ENCODE measurements around the gene OR9A2. TPM values are rescaled to one million over a fixed set of nuclear protein-coding genes. Genes with fewer than 3 reads are reported as not detected.

OR9A2 gene
- not detected for total RNA-seq

- intact Hi-C loops (cut with DNase I; ENCODE audit: low total_unique reads): no loop called here
- 78 to 91% methylated on average over 1 of the region's 1 CpG for WGBS, 2 donors
- no peak within 1 kb of the TSS for H3K4me3 ChIP-seq (ENCODE audit: low read depth, poor library complexity, severe bottlenecking)
- TF ChIP-seq CTCF (IDR thresholded peaks at IDR 0.05) (no peak), POLR2A (IDR thresholded peaks at IDR 0.05) (no peak)
- no peak for DNase-seq (ENCODE audit: low spot score in 2 of 2)
Measured at GRCh38 chr7:143027032-143027431, at the start of gene OR9A2. Gene OR9A2, minus strand, starts transcription at chr7:143027132. Its CDS starts 0 bp downstream, at chr7:143027132.

GRCh38 chr7:143074141-143074540 is 47.2 kb upstream of the OR9A2 start:
- DNase-seq (ENCODE audit: low spot score in 2 of 2): no peak
- intact Hi-C loops (cut with DNase I; ENCODE audit: low total_unique reads): no loop called here
- no peak overlapping the region for H3K4me3 ChIP-seq (ENCODE audit: low read depth, poor library complexity, severe bottlenecking)
- no peak for TF ChIP-seq POLR2A (IDR thresholded peaks at IDR 0.05)
- no peak for TF ChIP-seq CTCF (IDR thresholded peaks at IDR 0.05)

GRCh38 chr7:143073556-143073955 is 46.6 kb upstream of the OR9A2 start:
- intact Hi-C loops (cut with DNase I; ENCODE audit: low total_unique reads): no loop called here
- H3K4me3 ChIP-seq (ENCODE audit: low read depth, poor library complexity, severe bottlenecking): no peak overlapping the region
- DNase-seq (ENCODE audit: low spot score in 2 of 2): no peak
- TF ChIP-seq CTCF (IDR thresholded peaks at IDR 0.05) (no peak), POLR2A (IDR thresholded peaks at IDR 0.05) (no peak)
- WGBS, 2 donors: 85 to 86% methylated on average over 3 of the region's 3 CpGs

GRCh38 chr7:143069912-143070500 is 43.1 kb upstream of the OR9A2 start:
- TF ChIP-seq CTCF (IDR thresholded peaks at IDR 0.05) (no peak), POLR2A (IDR thresholded peaks at IDR 0.05) (no peak)
- WGBS, 2 donors: 63 to 73% methylated on average over 6 of the region's 6 CpGs

GRCh38 chr7:143068446-143068845 is 41.5 kb upstream of the OR9A2 start:
- intact Hi-C loops (cut with DNase I; ENCODE audit: low total_unique reads): no loop called here
- no peak for TF ChIP-seq CTCF (IDR thresholded peaks at IDR 0.05)
- TF ChIP-seq POLR2A (IDR thresholded peaks at IDR 0.05): no peak
- WGBS, 2 donors: 52 to 66% methylated on average over 2 of the region's 2 CpGs
- DNase-seq (ENCODE audit: low spot score in 2 of 2): no peak
- no peak overlapping the region for H3K4me3 ChIP-seq (ENCODE audit: low read depth, poor library complexity, severe bottlenecking)

More at GRCh38 chr7:143069912-143070500, 43.1 kb upstream of the OR9A2 start:
- H3K4me3 ChIP-seq (ENCODE audit: low read depth, poor library complexity, severe bottlenecking): no peak overlapping the region
- DNase-seq (ENCODE audit: low spot score in 2 of 2): no peak
- intact Hi-C loops (cut with DNase I; ENCODE audit: low total_unique reads): no loop called here

GRCh38 chr7:143063741-143064140 is 36.8 kb upstream of the OR9A2 start:
- intact Hi-C loops (cut with DNase I; ENCODE audit: low total_unique reads): no loop called here
- WGBS, 2 donors: 61 to 70% methylated on average over 3 of the region's 3 CpGs

More at GRCh38 chr7:143063741-143064140, 36.8 kb upstream of the OR9A2 start:
- no peak overlapping the region for H3K4me3 ChIP-seq (ENCODE audit: low read depth, poor library complexity, severe bottlenecking)
- DNase-seq (ENCODE audit: low spot score in 2 of 2): no peak
- TF ChIP-seq CTCF (IDR thresholded peaks at IDR 0.05): no peak
- no peak for TF ChIP-seq POLR2A (IDR thresholded peaks at IDR 0.05)
